H9 (cell line): ENCODE results near the gene GAPT. TPM values are rescaled to one million over a fixed set of nuclear protein-coding genes. Genes with fewer than 3 reads are reported as not detected.

Source experiments
- DNase-seq: peaks from one replicate; pipeline ENCODE4 v3.0.0-alpha.2; 2017
- H2AFZ ChIP-seq: one replicate; pipeline ENCODE4 v1.6.1; 2013; ENCODE audit warnings: mild to moderate bottlenecking, low read length, control low read depth, moderate library complexity
- H2AK5ac ChIP-seq: 2 replicates; pipeline ENCODE4 v1.6.1; 2013; ENCODE audit warnings: low read length, control low read depth, mixed read lengths; ENCODE audit not compliant: insufficient read length
- H2BK120ac ChIP-seq: one replicate; pipeline ENCODE4 v1.6.1; 2013; ENCODE audit warnings: low read depth, mild to moderate bottlenecking, low read length, control low read depth, inconsistent platforms; ENCODE audit not compliant: poor library complexity, severe bottlenecking
- H2BK12ac ChIP-seq: 2 replicates; pipeline ENCODE4 v1.6.1; 2013; ENCODE audit warnings: low read length, control low read depth, mixed read lengths, low read depth; ENCODE audit not compliant: insufficient read length
- H2BK15ac ChIP-seq: 2 replicates; pipeline ENCODE4 v1.6.1; 2013; ENCODE audit warnings: low read depth, low read length, control low read depth
- H2BK20ac ChIP-seq: one replicate; pipeline ENCODE4 v1.6.1; 2013; ENCODE audit warnings: low read depth, mild to moderate bottlenecking, low read length, control low read depth, inconsistent platforms; ENCODE audit not compliant: poor library complexity, severe bottlenecking
- H2BK5ac ChIP-seq: 2 replicates; pipeline ENCODE4 v1.6.1; 2013; ENCODE audit warnings: low read length, control low read depth, mixed read lengths; ENCODE audit not compliant: insufficient read length
- H3K14ac ChIP-seq: 2 replicates; pipeline ENCODE4 v1.6.1; 2013; ENCODE audit warnings: low read length, control low read depth; ENCODE audit not compliant: insufficient read depth
- H3K18ac ChIP-seq: 2 replicates; pipeline ENCODE4 v1.6.1; 2013; ENCODE audit warnings: low read depth, mild to moderate bottlenecking, mixed read lengths, low read length, control low read depth; ENCODE audit not compliant: insufficient read length
- H3K23ac ChIP-seq: 2 replicates; pipeline ENCODE4 v1.6.1; 2013; ENCODE audit warnings: low read length, control low read depth, mixed read lengths, low read depth; ENCODE audit not compliant: insufficient read length
- H3K23me2 ChIP-seq: 2 replicates; pipeline ENCODE4 v1.6.1; 2013; ENCODE audit warnings: low read depth, mild to moderate bottlenecking, mixed read lengths, low read length, control low read depth; ENCODE audit not compliant: insufficient read length, poor library complexity, severe bottlenecking
- H3K27ac ChIP-seq: 2 replicates; pipeline ENCODE4 v1.5.1; 2013; ENCODE audit warnings: low read length, control low read depth, mixed read lengths, low read depth; ENCODE audit not compliant: insufficient read length
- H3K27me3 ChIP-seq: 2 replicates; pipeline ENCODE4 v1.6.1; 2013; ENCODE audit warnings: low read length, control low read depth, inconsistent platforms; ENCODE audit not compliant: insufficient read depth
- H3K4ac ChIP-seq: 2 replicates; pipeline ENCODE4 v1.6.1; 2013; ENCODE audit warnings: low read depth, mild to moderate bottlenecking, control low read depth, inconsistent platforms, low read length, moderate library complexity
- H3K4me1 ChIP-seq: 2 replicates; pipeline ENCODE4 v1.6.1; 2013; ENCODE audit warnings: low read length, control low read depth, inconsistent platforms; ENCODE audit not compliant: insufficient read depth
- H3K4me2 ChIP-seq: 2 replicates; pipeline ENCODE4 v1.6.1; 2013; ENCODE audit warnings: low read length, control low read depth, mixed read lengths; ENCODE audit not compliant: insufficient read length, insufficient read depth
- H3K56ac ChIP-seq: 2 replicates; pipeline ENCODE4 v1.6.1; 2013; ENCODE audit warnings: low read depth, mild to moderate bottlenecking, mixed read lengths, low read length, control low read depth; ENCODE audit not compliant: insufficient read length
- H3K79me1 ChIP-seq: 2 replicates; pipeline ENCODE4 v1.6.1; 2013; ENCODE audit warnings: low read depth, mild to moderate bottlenecking, moderate library complexity, low read length, control low read depth, inconsistent platforms; ENCODE audit not compliant: insufficient read depth, poor library complexity, severe bottlenecking
- H3K79me2 ChIP-seq: 2 replicates; pipeline ENCODE4 v1.6.1; 2013; ENCODE audit warnings: low read length, control low read depth, inconsistent platforms; ENCODE audit not compliant: insufficient read depth
- H3K9ac ChIP-seq: 2 replicates; pipeline ENCODE4 v1.6.1; 2013; ENCODE audit warnings: low read length, control low read depth, mixed read lengths; ENCODE audit not compliant: insufficient read length; ENCODE audit errors: extremely low read depth
- H3K9me3 ChIP-seq: one replicate; pipeline ENCODE4 v1.6.1; 2013; ENCODE audit warnings: low read depth, low read length, inconsistent platforms; ENCODE audit not compliant: control insufficient read depth
- H3T11ph ChIP-seq: one replicate; pipeline ENCODE4 v1.6.1; 2013; ENCODE audit warnings: mild to moderate bottlenecking, low read length, control low read depth, inconsistent platforms
- H4K20me1 ChIP-seq: one replicate; pipeline ENCODE4 v1.6.1; 2013; ENCODE audit not compliant: control insufficient read depth, insufficient read length, insufficient read depth
- H4K5ac ChIP-seq: 2 replicates; pipeline ENCODE4 v1.6.1; 2013; ENCODE audit warnings: low read depth, mild to moderate bottlenecking, mixed read lengths, low read length, control low read depth; ENCODE audit not compliant: insufficient read length
- H4K8ac ChIP-seq: replicated peaks from 2 replicates; pipeline ENCODE4 v1.6.1; 2013; ENCODE audit warnings: low read length, control low read depth, mixed read lengths, low read depth; ENCODE audit not compliant: insufficient read length
- H4K91ac ChIP-seq: 2 replicates; pipeline ENCODE4 v1.6.1; 2013; ENCODE audit warnings: low read depth, mild to moderate bottlenecking, moderate library complexity, mixed read lengths, low read length, control low read depth; ENCODE audit not compliant: insufficient read length
- H3K27ac Mint-ChIP-seq, 3 experiments: 2 replicates in 2 of 3; 3 replicates in 1 of 3; pipeline ENCODE4 v1.8.0; 2020 to 2021; ENCODE audit warnings: mixed read lengths in 3 of 3, mild to moderate bottlenecking in 1 of 3, moderate library complexity in 1 of 3
- H3K27me3 Mint-ChIP-seq: 2 replicates; pipeline ENCODE4 v1.8.0; 2021; ENCODE audit warnings: low read depth, mild to moderate bottlenecking, moderate library complexity, mixed read lengths
- H3K36me3 Mint-ChIP-seq, 3 experiments: 2 replicates in 2 of 3; 3 replicates in 1 of 3; pipeline ENCODE4 v1.8.0; 2020 to 2021; ENCODE audit warnings: low read depth in 3 of 3, mixed read lengths in 3 of 3; ENCODE audit not compliant: insufficient read depth in 1 of 3
- H3K4me1 Mint-ChIP-seq, 2 experiments: 2 replicates each; pipeline ENCODE4 v1.8.0; 2020; ENCODE audit warnings: mixed read lengths in 2 of 2
- H3K4me3 Mint-ChIP-seq, 2 experiments: 2 replicates in 1 of 2; 3 replicates in 1 of 2; pipeline ENCODE4 v1.8.0; 2020 to 2021; ENCODE audit warnings: mild to moderate bottlenecking in 2 of 2, mixed read lengths in 2 of 2, moderate library complexity in 1 of 2
- H3K9me3 Mint-ChIP-seq, 2 experiments: 2 replicates in 1 of 2; 3 replicates in 1 of 2; pipeline ENCODE4 v1.8.0; 2020; ENCODE audit warnings: mild to moderate bottlenecking in 2 of 2, mixed read lengths in 2 of 2, moderate library complexity in 1 of 2
- WGBS: extraction: QIAGEN DNeasy Blood & Tissue Kit; methylation state at CpG from one replicate; pipeline ENCODE4 v1.1.7; 2013; ENCODE audit warnings: missing lambda C conversion rate, low lambda C conversion rate, mixed read lengths; ENCODE audit not compliant: insufficient read length; ENCODE audit errors: extremely low coverage; 5-methylcytosine and 5-hydroxymethylcytosine counted together
- total RNA-seq: library from RNA; stranded (reverse); gene quantifications from 2 replicates; pipeline ENCODE4 v1.2.1, GENCODE V29; 2021
- TF ChIP-seq, protein P1 (sequence below): fragments of 200-600 bp; sonication (generic); conservative IDR thresholded peaks from 3 replicates; pipeline ENCODE4 v1.8.0; 2021; ENCODE audit warnings: antibody characterized with exemption, mild to moderate bottlenecking

The GAPT gene
- total RNA-seq, 1 experiment from 2014 or later, result not detected

GRCh38 chr5:58501778-58502417, 10.7 kb downstream of the GAPT start:
- no peak overlapping the region for H3K27ac Mint-ChIP-seq
- H3K9me3 Mint-ChIP-seq, result no peaks in the 10 kb centered on the region
- no peaks in the 10 kb centered on the region for H3K27me3 ChIP-seq
- 0 out of 2 replicates have a peak, but pooled peaks cover 2% of the 10 kb centered on the region for H3K4me1 ChIP-seq
- H4K20me1 ChIP-seq, result no peaks in the 10 kb centered on the region
- H3K36me3 Mint-ChIP-seq, result no peaks in the 10 kb centered on the region
- H3K23ac ChIP-seq, result no peak overlapping the region
- TF ChIP-seq, protein P1, sequence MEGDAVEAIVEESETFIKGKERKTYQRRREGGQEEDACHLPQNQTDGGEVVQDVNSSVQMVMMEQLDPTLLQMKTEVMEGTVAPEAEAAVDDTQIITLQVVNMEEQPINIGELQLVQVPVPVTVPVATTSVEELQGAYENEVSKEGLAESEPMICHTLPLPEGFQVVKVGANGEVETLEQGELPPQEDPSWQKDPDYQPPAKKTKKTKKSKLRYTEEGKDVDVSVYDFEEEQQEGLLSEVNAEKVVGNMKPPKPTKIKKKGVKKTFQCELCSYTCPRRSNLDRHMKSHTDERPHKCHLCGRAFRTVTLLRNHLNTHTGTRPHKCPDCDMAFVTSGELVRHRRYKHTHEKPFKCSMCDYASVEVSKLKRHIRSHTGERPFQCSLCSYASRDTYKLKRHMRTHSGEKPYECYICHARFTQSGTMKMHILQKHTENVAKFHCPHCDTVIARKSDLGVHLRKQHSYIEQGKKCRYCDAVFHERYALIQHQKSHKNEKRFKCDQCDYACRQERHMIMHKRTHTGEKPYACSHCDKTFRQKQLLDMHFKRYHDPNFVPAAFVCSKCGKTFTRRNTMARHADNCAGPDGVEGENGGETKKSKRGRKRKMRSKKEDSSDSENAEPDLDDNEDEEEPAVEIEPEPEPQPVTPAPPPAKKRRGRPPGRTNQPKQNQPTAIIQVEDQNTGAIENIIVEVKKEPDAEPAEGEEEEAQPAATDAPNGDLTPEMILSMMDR, result peak; percentile 44; the same call in 2 of the 3 replicates
- no peaks in the 10 kb centered on the region for H3K9me3 ChIP-seq
- DNase-seq, result peak; percentile 28
- H3K79me2 ChIP-seq, result no peaks in the 10 kb centered on the region
- H3T11ph ChIP-seq, result no peak overlapping the region
- peaks cover 29 to 37% of the 10 kb centered on the region in 2 experiments for H3K4me1 Mint-ChIP-seq
- H2AK5ac ChIP-seq, result no peak overlapping the region
- no peaks in the 10 kb centered on the region for H3K27me3 Mint-ChIP-seq
- no peak overlapping the region for H3K4me3 Mint-ChIP-seq
- no peak overlapping the region for H3K27ac ChIP-seq
- no peak overlapping the region for H4K8ac ChIP-seq
- no peak overlapping the region for H3K56ac ChIP-seq
- no peak overlapping the region for H2BK12ac ChIP-seq
- H3K14ac ChIP-seq, result no peak overlapping the region
- no peak overlapping the region for H2BK15ac ChIP-seq
- no peak overlapping the region for H2AFZ ChIP-seq
- H4K91ac ChIP-seq, result no peak overlapping the region
- no peak overlapping the region for H3K9ac ChIP-seq
- H3K79me1 ChIP-seq, result no peaks in the 10 kb centered on the region
- H3K23me2 ChIP-seq, result no peaks in the 10 kb centered on the region
- no peak overlapping the region for H2BK20ac ChIP-seq
- no peak overlapping the region for H3K4me2 ChIP-seq
- WGBS, result no CpG with 5 or more reads among the region's 2 CpGs
- H2BK5ac ChIP-seq, result no peak overlapping the region
- no peak overlapping the region for H3K4ac ChIP-seq
- no peak overlapping the region for H4K5ac ChIP-seq
- H3K18ac ChIP-seq, result no peak overlapping the region
- no peak overlapping the region for H2BK120ac ChIP-seq
